HG03159 (cell line): ENCODE measurements around the gene DHX57.
"Not testable (repeated sequence)": the region's sequence is repeated elsewhere in the genome, so short reads cannot be mapped to it uniquely, and the experiment has no call there.

Source experiments
- ATAC-seq: cut with Tn5 transposase; IDR thresholded peaks from one replicate; pipeline ENCODE4 v1.9.1; 2021; ENCODE audit warnings: mild to moderate bottlenecking, moderate library complexity; ENCODE audit not compliant: unreplicated experiment

Gene DHX57

GRCh38 chr2:38806015-38806732, 69.6 kb downstream of the DHX57 start:
- no peak for ATAC-seq

- ATAC-seq: no peak
Measured at GRCh38 chr2:38797953-38798352, 77.8 kb downstream of the DHX57 start.

GRCh38 chr2:38797250-38797676, 78.5 kb downstream of the DHX57 start:
- ATAC-seq: no peak

- not testable (repeated sequence) for ATAC-seq
Measured at GRCh38 chr2:38795016-38795415, 80.7 kb downstream of the DHX57 start.

GRCh38 chr2:38794235-38794946, 81.3 kb downstream of the DHX57 start:
- no peak for ATAC-seq

- ATAC-seq: no peak
Measured at GRCh38 chr2:38793511-38793910, 82.2 kb downstream of the DHX57 start.

- ATAC-seq: no peak
Measured at GRCh38 chr2:38792751-38793150, 83.0 kb downstream of the DHX57 start.

- ATAC-seq: not testable (repeated sequence)
Measured at GRCh38 chr2:38792321-38792720, 83.4 kb downstream of the DHX57 start.

GRCh38 chr2:38791744-38792143, 84.0 kb downstream of the DHX57 start:
- ATAC-seq: no peak

- ATAC-seq: no peak
Measured at GRCh38 chr2:38789691-38790090, 86.0 kb downstream of the DHX57 start.

GRCh38 chr2:38788306-38788705, 87.4 kb downstream of the DHX57 start:
- ATAC-seq: no peak

GRCh38 chr2:38783586-38783985, 92.1 kb downstream of the DHX57 start:
- ATAC-seq: no peak

- ATAC-seq: no peak
Measured at GRCh38 chr2:38778687-38779082, 97.0 kb downstream of the DHX57 start.

- ATAC-seq: no peak
Measured at GRCh38 chr2:38776531-38776930, 99.2 kb downstream of the DHX57 start.

GRCh38 chr2:38775921-38776225, 99.9 kb downstream of the DHX57 start:
- ATAC-seq: no peak

- ATAC-seq: no peak
Measured at GRCh38 chr2:38775097-38775920, 100.4 kb downstream of the DHX57 start.

- ATAC-seq: no peak
Measured at GRCh38 chr2:38771632-38772031, 104.1 kb downstream of the DHX57 start.

GRCh38 chr2:38765551-38765950, 110.2 kb downstream of the DHX57 start:
- ATAC-seq: no peak

GRCh38 chr2:38765149-38765548, 110.6 kb downstream of the DHX57 start:
- no peak for ATAC-seq

GRCh38 chr2:38763728-38764127, 112.0 kb downstream of the DHX57 start:
- ATAC-seq: no peak

GRCh38 chr2:38763228-38763627, 112.5 kb downstream of the DHX57 start:
- no peak for ATAC-seq

GRCh38 chr2:38755891-38756290, 119.8 kb downstream of the DHX57 start:
- ATAC-seq: not testable (repeated sequence)
